GM12892 (cell line): ENCODE data around the gene HBB.

ENCODE experiments used
- POLR2A ChIP-seq: IDR thresholded peaks from 2 replicates; pipeline ENCODE4 v1.6.1; 2011; ENCODE audit warnings: low read depth, low read length, control low read depth
- POLR2AphosphoS5 ChIP-seq: IDR thresholded peaks from 2 replicates; pipeline ENCODE4 v1.6.1; 2011; ENCODE audit warnings: low read depth, low read length, control low read depth

- TF ChIP-seq POLR2AphosphoS5 (no peak), POLR2A (no peak)
Observed at GRCh38 chr11:5242208-5242607, 15.3 kb upstream of the HBB start.
